Panc1 (cell line): Measurements from ENCODE around the gene PAMR1.

ENCODE experiments used
- POLR2AphosphoS5 ChIP-seq: IDR thresholded peaks from 2 replicates; pipeline ENCODE4 v1.6.1; 2012; ENCODE audit warnings: mild to moderate bottlenecking, low read depth, low read length, moderate library complexity
- TCF7L2 ChIP-seq: IDR thresholded peaks from 2 replicates; pipeline ENCODE4 v1.6.1; 2011; ENCODE audit warnings: mild to moderate bottlenecking, low read depth, low read length, inconsistent platforms
- TF ChIP-seq, protein P1 (sequence below): fragments of 450-650 bp; IDR thresholded peaks from 2 replicates; pipeline ENCODE4 v1.5.1; 2017; ENCODE audit warnings: mild to moderate bottlenecking

DNA sequence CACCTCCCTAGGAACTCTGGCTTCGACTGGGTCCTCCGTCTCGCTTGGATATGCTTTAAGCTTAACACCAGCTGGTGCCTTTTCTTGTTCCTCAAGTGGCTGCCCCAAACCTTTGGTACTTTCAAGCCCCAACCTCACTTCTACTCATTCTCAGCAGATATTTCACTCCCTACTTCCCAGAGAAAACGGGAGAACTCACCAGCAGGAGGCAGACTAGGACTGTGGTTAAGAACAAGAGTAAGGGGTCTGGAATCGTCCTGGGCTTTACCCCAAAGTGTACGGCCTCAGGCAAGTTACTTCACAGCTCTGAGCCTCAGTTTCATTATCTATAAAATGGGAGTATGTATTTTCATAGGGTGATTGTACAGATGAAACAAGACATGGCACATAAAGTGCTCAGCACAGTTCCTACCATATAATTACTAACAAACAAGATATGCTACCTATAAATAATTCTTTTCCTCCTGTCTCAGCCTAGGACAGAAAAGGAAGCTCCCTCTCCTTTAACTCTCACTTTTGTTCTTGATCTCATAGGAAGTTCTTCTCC, 37.8 kb downstream of the PAMR1 start:
- TF ChIP-seq, protein P1, sequence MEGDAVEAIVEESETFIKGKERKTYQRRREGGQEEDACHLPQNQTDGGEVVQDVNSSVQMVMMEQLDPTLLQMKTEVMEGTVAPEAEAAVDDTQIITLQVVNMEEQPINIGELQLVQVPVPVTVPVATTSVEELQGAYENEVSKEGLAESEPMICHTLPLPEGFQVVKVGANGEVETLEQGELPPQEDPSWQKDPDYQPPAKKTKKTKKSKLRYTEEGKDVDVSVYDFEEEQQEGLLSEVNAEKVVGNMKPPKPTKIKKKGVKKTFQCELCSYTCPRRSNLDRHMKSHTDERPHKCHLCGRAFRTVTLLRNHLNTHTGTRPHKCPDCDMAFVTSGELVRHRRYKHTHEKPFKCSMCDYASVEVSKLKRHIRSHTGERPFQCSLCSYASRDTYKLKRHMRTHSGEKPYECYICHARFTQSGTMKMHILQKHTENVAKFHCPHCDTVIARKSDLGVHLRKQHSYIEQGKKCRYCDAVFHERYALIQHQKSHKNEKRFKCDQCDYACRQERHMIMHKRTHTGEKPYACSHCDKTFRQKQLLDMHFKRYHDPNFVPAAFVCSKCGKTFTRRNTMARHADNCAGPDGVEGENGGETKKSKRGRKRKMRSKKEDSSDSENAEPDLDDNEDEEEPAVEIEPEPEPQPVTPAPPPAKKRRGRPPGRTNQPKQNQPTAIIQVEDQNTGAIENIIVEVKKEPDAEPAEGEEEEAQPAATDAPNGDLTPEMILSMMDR: peak; percentile 73
- TF ChIP-seq TCF7L2: no peak
- no peak for TF ChIP-seq POLR2AphosphoS5
